OCI-LY3 (cell line): Measurements from ENCODE around the gene RAI1.

Experiments
- H2AFZ ChIP-seq: fragments of 200-600, 300-600 bp; shearing (Covaris generic); 2 replicates; pipeline ENCODE4 v1.6.0; 2014; ENCODE audit warnings: antibody characterized with exemption, low read depth, low read length
- H3K27ac ChIP-seq: fragments of 200-600, 300-600 bp; sonication (generic); 2 replicates; pipeline ENCODE4 v1.5.1; 2014; ENCODE audit warnings: mild to moderate bottlenecking, low read length, moderate library complexity, mixed read lengths
- H3K27me3 ChIP-seq: fragments of 200-600, 300-600 bp; sonication (generic); 2 replicates; pipeline ENCODE4 v1.6.1; 2014; ENCODE audit warnings: low read depth, low read length, mixed read lengths
- H3K36me3 ChIP-seq: fragments of 200-600, 300-600 bp; sonication (generic); replicated peaks from 2 replicates; pipeline ENCODE3; 2014; ENCODE audit warnings: low read depth, low read length, mixed read lengths
- H3K4me1 ChIP-seq: fragments of 300-600, 200-600 bp; sonication (generic); 2 replicates; pipeline ENCODE4 v1.6.1; 2014; ENCODE audit warnings: low read length, mixed read lengths
- H3K4me2 ChIP-seq: fragments of 200-600, 300-600 bp; sonication (generic); 2 replicates; pipeline ENCODE4 v1.6.1; 2014; ENCODE audit warnings: low read length, mixed read lengths
- H3K4me3 ChIP-seq: fragments of 300-600, 200-600 bp; sonication (generic); 2 replicates; pipeline ENCODE4 v1.5.1; 2014; ENCODE audit warnings: antibody characterized with exemption, mild to moderate bottlenecking, low read length, moderate library complexity
- H3K79me2 ChIP-seq: fragments of 300-600, 200-600 bp; shearing (Covaris generic); 2 replicates; pipeline ENCODE4 v1.6.1; 2014; ENCODE audit warnings: mild to moderate bottlenecking, low read length, mixed read lengths
- H3K9ac ChIP-seq: fragments of 300-600, 200-600 bp; shearing (Covaris generic); 2 replicates; pipeline ENCODE4 v1.6.0; 2014; ENCODE audit warnings: mild to moderate bottlenecking, low read length, moderate library complexity
- H3K9me3 ChIP-seq: fragments of 200-600, 300-600 bp; shearing (Covaris generic); 2 replicates; pipeline ENCODE4 v1.6.1; 2014; ENCODE audit warnings: low read length, mixed read lengths; ENCODE audit not compliant: insufficient read depth
- H4K20me1 ChIP-seq: fragments of 200-600, 300-600 bp; sonication (generic); 2 replicates; pipeline ENCODE4 v1.6.1; 2016; ENCODE audit warnings: low read length, mixed read lengths; ENCODE audit not compliant: insufficient read depth
- CTCF ChIP-seq: fragments of 200-600, 300-600 bp; sonication (generic); IDR thresholded peaks from 2 replicates; pipeline ENCODE4 v1.5.1; 2014; ENCODE audit warnings: antibody characterized with exemption, low read length, low read depth
- EZH2phosphoT487 ChIP-seq: fragments of 200-600 bp; shearing (Covaris generic); IDR thresholded peaks from 2 replicates; pipeline ENCODE4 v1.6.1; 2018; ENCODE audit warnings: antibody characterized with exemption, mixed run types, low read depth

RAI1 gene

GRCh38 chr17:17784657-17785267 is 103.5 kb downstream of the RAI1 start:
- Histone ChIP-seq H3K4me2 (no peak overlapping the region), H3K4me1 (no peaks in the 10 kb centered on the region), H3K27me3 (no peaks in the 10 kb centered on the region), H3K9ac (no peak overlapping the region), H3K4me3 (no peak overlapping the region), H2AFZ (no peak overlapping the region), H3K79me2 (no peaks in the 10 kb centered on the region), H3K9me3 (no peaks in the 10 kb centered on the region), H3K27ac (no peak overlapping the region), H3K36me3 (no peaks in the 10 kb centered on the region), H4K20me1 (peaks cover 8% of the 10 kb centered on the region; the same call in 1 of the 2 replicates)
- TF ChIP-seq CTCF, result no peak
- TF ChIP-seq EZH2phosphoT487, result no peak

- Histone ChIP-seq H3K4me2 (no peak overlapping the region), H3K4me1 (no peaks in the 10 kb centered on the region), H3K79me2 (no peaks in the 10 kb centered on the region), H3K4me3 (no peak overlapping the region), H3K36me3 (no peaks in the 10 kb centered on the region), H2AFZ (no peak overlapping the region), H3K27ac (no peak overlapping the region), H4K20me1 (peaks cover 8% of the 10 kb centered on the region; the same call in 1 of the 2 replicates), H3K27me3 (no peaks in the 10 kb centered on the region), H3K9ac (no peak overlapping the region), H3K9me3 (no peaks in the 10 kb centered on the region)
- TF ChIP-seq CTCF (no peak), EZH2phosphoT487 (no peak)
These were observed 104.1 kb downstream of the RAI1 start for GRCh38 chr17:17785407-17785806.

GRCh38 chr17:17786998-17787397 is 105.7 kb downstream of the RAI1 start:
- Histone ChIP-seq H3K27me3 (no peaks in the 10 kb centered on the region), H2AFZ (no peak overlapping the region), H4K20me1 (peaks cover 8% of the 10 kb centered on the region; the same call in 1 of the 2 replicates), H3K4me1 (no peaks in the 10 kb centered on the region), H3K9me3 (no peaks in the 10 kb centered on the region), H3K9ac (no peak overlapping the region), H3K36me3 (no peaks in the 10 kb centered on the region), H3K79me2 (no peaks in the 10 kb centered on the region), H3K4me2 (no peak overlapping the region), H3K27ac (no peak overlapping the region), H3K4me3 (no peak overlapping the region)
- TF ChIP-seq EZH2phosphoT487 (no peak), CTCF (no peak)

GRCh38 chr17:17787568-17787967 is 106.3 kb downstream of the RAI1 start:
- Histone ChIP-seq H3K9ac (no peak overlapping the region), H3K27me3 (no peaks in the 10 kb centered on the region), H2AFZ (no peak overlapping the region), H4K20me1 (peaks cover 8% of the 10 kb centered on the region; the same call in 1 of the 2 replicates), H3K79me2 (no peaks in the 10 kb centered on the region), H3K4me2 (no peak overlapping the region), H3K36me3 (no peaks in the 10 kb centered on the region), H3K27ac (no peak overlapping the region), H3K4me3 (no peak overlapping the region), H3K9me3 (no peaks in the 10 kb centered on the region), H3K4me1 (no peaks in the 10 kb centered on the region)
- no peak for TF ChIP-seq CTCF
- no peak for TF ChIP-seq EZH2phosphoT487
